HepG2 (cell line): ENCODE data around the gene UCP2. TPM values are rescaled to one million over a fixed set of nuclear protein-coding genes. Genes with fewer than 3 reads are reported as not detected.

Source experiments
- AGO2 ChIP-seq: fragments of 200-400 bp; formaldehyde crosslinking; optimal IDR thresholded peaks from 2 replicates; pipeline ENCODE3; 2017; ENCODE audit warnings: mild to moderate bottlenecking, low read depth, low read length, moderate library complexity
- ATF1 ChIP-seq: IDR thresholded peaks from 2 replicates; pipeline ENCODE4 v1.6.1; 2016; ENCODE audit warnings: mild to moderate bottlenecking, control low read depth
- ESRRA ChIP-seq: sonication (generic); formaldehyde crosslinking; IDR thresholded peaks from 2 replicates; pipeline ENCODE4 v1.5.1; 2020; ENCODE audit warnings: mild to moderate bottlenecking, low read depth, missing genetic modification reagents
- JUN ChIP-seq: sonication (generic); formaldehyde crosslinking; IDR thresholded peaks from 2 replicates; pipeline ENCODE4 v1.4.0; 2020; ENCODE audit warnings: mild to moderate bottlenecking, missing genetic modification reagents
- RBAK ChIP-seq: sonication (generic); formaldehyde crosslinking; IDR thresholded peaks from 2 replicates; pipeline ENCODE4 v1.5.1; 2020; ENCODE audit warnings: mild to moderate bottlenecking, missing genetic modification reagents
- SP2 ChIP-seq: sonication (generic); formaldehyde crosslinking; IDR thresholded peaks from 2 replicates; pipeline ENCODE4 v1.5.1; 2020; ENCODE audit warnings: mild to moderate bottlenecking, missing genetic modification reagents
- SRF ChIP-seq: IDR thresholded peaks from 2 replicates; pipeline ENCODE4 v1.6.1; 2011; ENCODE audit warnings: mild to moderate bottlenecking, low read depth, low read length, moderate library complexity
- ZNF10 ChIP-seq: sonication (generic); formaldehyde crosslinking; IDR thresholded peaks from 2 replicates; pipeline ENCODE4 v1.4.0; 2020; ENCODE audit warnings: mild to moderate bottlenecking, low read depth, missing genetic modification reagents, borderline replicate concordance
- ZNF383 ChIP-seq: sonication (generic); formaldehyde crosslinking; IDR thresholded peaks from 2 replicates; pipeline ENCODE4 v1.4.0; 2020; ENCODE audit warnings: missing genetic modification reagents, mild to moderate bottlenecking, borderline replicate concordance
- polyA plus RNA-seq, 8 experiments: library from polyadenylated mRNA; depleted of rRNA in 3 of 8; stranded (reverse) in 7 of 8; unstranded in 1 of 8; fragments of >200 nt; fragmentation: Illumina TruSeq in 4 of 8; extraction: Trizol in 4 of 8; gene quantifications; 2 replicates each; pipeline versions ENCODE4 v1.2.1 to v1.2.3, GENCODE V29; 2011 to 2016; ENCODE audit warnings: low read depth in 4 of 8, missing spikeins in 1 of 8, mixed read lengths in 1 of 8; ENCODE audit not compliant: insufficient read depth in 1 of 8
- total RNA-seq, 5 experiments: library from RNA; depleted of rRNA; stranded (reverse); fragments of >200 nt; fragmentation: Illumina TruSeq; extraction: Trizol; gene quantifications; 2 replicates each; pipeline ENCODE4 v1.2.3, GENCODE V29; 2016; ENCODE audit warnings: low read depth in 1 of 5
- TF ChIP-seq, protein P1 (sequence below), 2 experiments: fragments of 450-650 bp in 1 of 2; sonication (generic) in 1 of 2; formaldehyde crosslinking in 1 of 2; IDR thresholded peaks; 2 replicates each; pipeline versions ENCODE4 v1.6.1 to v1.8.0; 2016 to 2022; ENCODE audit warnings: antibody characterized with exemption in 1 of 2, mild to moderate bottlenecking in 1 of 2, missing genetic modification reagents in 1 of 2
- TF ChIP-seq, protein P2 (sequence below): sonication (generic); formaldehyde crosslinking; IDR thresholded peaks from 2 replicates; pipeline ENCODE4 v1.4.0; 2020; ENCODE audit warnings: missing genetic modification reagents, borderline replicate concordance
- TF ChIP-seq, protein P3 (sequence below): sonication (generic); formaldehyde crosslinking; IDR thresholded peaks from 2 replicates; pipeline ENCODE4 v1.4.0; 2020; ENCODE audit warnings: missing genetic modification reagents

UCP2 gene
- total and polyA plus RNA-seq, 2 of the 13 experiments (the other 11 are each of a cell fraction or from before 2014, with no cell fraction given), result 2.7 to 3.2 TPM

DNA sequence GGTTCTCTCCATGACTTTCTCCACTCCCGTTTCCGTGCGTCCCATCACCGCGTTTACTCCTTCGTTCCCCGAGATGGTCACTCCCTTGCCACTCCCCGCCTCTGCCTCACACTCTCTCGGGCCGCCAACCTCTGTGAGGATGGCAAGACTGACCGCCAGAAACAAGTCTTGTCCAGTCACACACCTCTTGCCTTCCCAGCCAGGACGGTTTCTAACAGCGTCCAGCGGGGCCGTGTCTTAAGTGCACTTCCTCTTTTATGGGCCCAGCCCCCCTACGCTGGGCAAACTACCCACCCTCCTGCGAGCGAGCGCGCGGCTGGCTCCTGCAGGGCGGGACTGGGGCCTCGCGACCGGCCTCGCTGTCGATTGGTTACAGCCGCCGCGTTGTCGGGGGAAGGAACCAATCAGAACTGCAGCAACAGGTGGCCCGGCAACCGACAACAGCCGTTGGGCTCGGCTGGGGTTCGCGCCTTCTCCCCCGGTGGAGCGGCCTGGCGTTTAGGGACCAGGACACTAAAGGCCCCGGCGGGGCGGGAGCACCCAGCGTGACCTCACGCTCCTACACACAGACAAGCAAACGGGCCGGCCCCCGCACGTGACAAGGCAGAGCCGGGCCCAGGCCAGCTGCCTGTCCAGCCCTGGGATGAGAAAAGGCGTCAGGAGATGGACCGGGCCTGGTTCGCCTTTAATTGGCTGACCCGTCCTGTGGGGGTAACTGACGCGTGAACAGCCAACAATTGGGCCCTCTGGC is 522 bp upstream of the UCP2 start (continued):
- TF ChIP-seq, protein P1, sequence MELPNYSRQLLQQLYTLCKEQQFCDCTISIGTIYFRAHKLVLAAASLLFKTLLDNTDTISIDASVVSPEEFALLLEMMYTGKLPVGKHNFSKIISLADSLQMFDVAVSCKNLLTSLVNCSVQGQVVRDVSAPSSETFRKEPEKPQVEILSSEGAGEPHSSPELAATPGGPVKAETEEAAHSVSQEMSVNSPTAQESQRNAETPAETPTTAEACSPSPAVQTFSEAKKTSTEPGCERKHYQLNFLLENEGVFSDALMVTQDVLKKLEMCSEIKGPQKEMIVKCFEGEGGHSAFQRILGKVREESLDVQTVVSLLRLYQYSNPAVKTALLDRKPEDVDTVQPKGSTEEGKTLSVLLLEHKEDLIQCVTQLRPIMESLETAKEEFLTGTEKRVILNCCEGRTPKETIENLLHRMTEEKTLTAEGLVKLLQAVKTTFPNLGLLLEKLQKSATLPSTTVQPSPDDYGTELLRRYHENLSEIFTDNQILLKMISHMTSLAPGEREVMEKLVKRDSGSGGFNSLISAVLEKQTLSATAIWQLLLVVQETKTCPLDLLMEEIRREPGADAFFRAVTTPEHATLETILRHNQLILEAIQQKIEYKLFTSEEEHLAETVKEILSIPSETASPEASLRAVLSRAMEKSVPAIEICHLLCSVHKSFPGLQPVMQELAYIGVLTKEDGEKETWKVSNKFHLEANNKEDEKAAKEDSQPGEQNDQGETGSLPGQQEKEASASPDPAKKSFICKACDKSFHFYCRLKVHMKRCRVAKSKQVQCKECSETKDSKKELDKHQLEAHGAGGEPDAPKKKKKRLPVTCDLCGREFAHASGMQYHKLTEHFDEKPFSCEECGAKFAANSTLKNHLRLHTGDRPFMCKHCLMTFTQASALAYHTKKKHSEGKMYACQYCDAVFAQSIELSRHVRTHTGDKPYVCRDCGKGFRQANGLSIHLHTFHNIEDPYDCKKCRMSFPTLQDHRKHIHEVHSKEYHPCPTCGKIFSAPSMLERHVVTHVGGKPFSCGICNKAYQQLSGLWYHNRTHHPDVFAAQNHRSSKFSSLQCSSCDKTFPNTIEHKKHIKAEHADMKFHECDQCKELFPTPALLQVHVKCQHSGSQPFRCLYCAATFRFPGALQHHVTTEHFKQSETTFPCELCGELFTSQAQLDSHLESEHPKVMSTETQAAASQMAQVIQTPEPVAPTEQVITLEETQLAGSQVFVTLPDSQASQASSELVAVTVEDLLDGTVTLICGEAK (IDR thresholded peaks at IDR 0.05), result no peak
- TF ChIP-seq, protein P1 (CRISPR knock-in tag; IDR thresholded peaks at IDR 0.05), result peak; percentile 79
- TF ChIP-seq SP2 (CRISPR knock-in tag) (peak; percentile 86), ZNF383 (no peak), JUN (peak; percentile 36; the same call in 1 of the 2 replicates), AGO2 (no peak), ATF1 (CRISPR knock-in tag) (peak; percentile 70; the same call in 1 of the 2 replicates), RBAK (CRISPR knock-in tag) (peak; percentile 23; the same call in 1 of the 2 replicates), ZNF10 (CRISPR knock-in tag) (no peak), ESRRA (CRISPR knock-in tag) (peak; percentile 74), SRF (no peak)
- TF ChIP-seq, protein P2, sequence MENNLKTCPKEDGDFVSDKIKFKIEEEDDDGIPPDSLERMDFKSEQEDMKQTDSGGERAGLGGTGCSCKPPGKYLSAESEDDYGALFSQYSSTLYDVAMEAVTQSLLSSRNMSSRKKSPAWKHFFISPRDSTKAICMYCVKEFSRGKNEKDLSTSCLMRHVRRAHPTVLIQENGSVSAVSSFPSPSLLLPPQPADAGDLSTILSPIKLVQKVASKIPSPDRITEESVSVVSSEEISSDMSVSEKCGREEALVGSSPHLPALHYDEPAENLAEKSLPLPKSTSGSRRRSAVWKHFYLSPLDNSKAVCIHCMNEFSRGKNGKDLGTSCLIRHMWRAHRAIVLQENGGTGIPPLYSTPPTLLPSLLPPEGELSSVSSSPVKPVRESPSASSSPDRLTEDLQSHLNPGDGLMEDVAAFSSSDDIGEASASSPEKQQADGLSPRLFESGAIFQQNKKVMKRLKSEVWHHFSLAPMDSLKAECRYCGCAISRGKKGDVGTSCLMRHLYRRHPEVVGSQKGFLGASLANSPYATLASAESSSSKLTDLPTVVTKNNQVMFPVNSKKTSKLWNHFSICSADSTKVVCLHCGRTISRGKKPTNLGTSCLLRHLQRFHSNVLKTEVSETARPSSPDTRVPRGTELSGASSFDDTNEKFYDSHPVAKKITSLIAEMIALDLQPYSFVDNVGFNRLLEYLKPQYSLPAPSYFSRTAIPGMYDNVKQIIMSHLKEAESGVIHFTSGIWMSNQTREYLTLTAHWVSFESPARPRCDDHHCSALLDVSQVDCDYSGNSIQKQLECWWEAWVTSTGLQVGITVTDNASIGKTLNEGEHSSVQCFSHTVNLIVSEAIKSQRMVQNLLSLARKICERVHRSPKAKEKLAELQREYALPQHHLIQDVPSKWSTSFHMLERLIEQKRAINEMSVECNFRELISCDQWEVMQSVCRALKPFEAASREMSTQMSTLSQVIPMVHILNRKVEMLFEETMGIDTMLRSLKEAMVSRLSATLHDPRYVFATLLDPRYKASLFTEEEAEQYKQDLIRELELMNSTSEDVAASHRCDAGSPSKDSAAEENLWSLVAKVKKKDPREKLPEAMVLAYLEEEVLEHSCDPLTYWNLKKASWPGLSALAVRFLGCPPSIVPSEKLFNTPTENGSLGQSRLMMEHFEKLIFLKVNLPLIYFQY, result peak; percentile 92
- TF ChIP-seq, protein P3, sequence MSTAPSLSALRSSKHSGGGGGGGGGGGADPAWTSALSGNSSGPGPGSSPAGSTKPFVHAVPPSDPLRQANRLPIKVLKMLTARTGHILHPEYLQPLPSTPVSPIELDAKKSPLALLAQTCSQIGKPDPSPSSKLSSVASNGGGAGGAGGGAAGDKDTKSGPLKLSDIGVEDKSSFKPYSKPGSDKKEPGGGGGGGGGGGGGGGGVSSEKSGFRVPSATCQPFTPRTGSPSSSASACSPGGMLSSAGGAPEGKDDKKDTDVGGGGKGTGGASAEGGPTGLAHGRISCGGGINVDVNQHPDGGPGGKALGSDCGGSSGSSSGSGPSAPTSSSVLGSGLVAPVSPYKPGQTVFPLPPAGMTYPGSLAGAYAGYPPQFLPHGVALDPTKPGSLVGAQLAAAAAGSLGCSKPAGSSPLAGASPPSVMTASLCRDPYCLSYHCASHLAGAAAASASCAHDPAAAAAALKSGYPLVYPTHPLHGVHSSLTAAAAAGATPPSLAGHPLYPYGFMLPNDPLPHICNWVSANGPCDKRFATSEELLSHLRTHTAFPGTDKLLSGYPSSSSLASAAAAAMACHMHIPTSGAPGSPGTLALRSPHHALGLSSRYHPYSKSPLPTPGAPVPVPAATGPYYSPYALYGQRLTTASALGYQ, result peak; percentile 85
